H1 (cell line): ENCODE measurements around the gene MTF2. TPM values are rescaled to one million over a fixed set of nuclear protein-coding genes. Genes with fewer than 3 reads are reported as not detected.

ENCODE experiments used
- CTCF ChIA-PET: fragments of 300-600 bp; sonication (Branson Sonifier 250); formaldehyde crosslinking; loops from one replicate; lab custom pipeline; 2021; ENCODE audit not compliant: partially characterized antibody; lab: Charles Lee
- POLR2A ChIA-PET: fragments of 300-600 bp; sonication (Branson Sonifier 250); formaldehyde crosslinking; loops from one replicate; lab custom pipeline; 2021; ENCODE audit warnings: inconsistent platforms; ENCODE audit not compliant: partially characterized antibody; lab: Charles Lee
- DNase-seq, 2 experiments: peaks; one replicate each; pipeline versions ENCODE4 v3.0.0 to v3.0.0-alpha.2; 2010 to 2022; ENCODE audit warnings: low spot score in 2 of 2, low read depth in 1 of 2, mixed read lengths in 1 of 2
- FAIRE-seq: peaks from 2 replicates; lab custom pipeline; 2011; peaks lifted over from hg19 to GRCh38; lab: Jason Lieb, UNC
- H2AFZ ChIP-seq: 2 replicates; pipeline ENCODE4 v1.8.1; 2012; ENCODE audit warnings: low read length, inconsistent platforms
- H2AK5ac ChIP-seq: 2 replicates; pipeline ENCODE4 v1.6.1; 2013; ENCODE audit warnings: low read depth, low read length
- H2BK120ac ChIP-seq: replicated peaks from 2 replicates; pipeline ENCODE3; 2013; ENCODE audit warnings: low read depth, low read length, inconsistent platforms
- H2BK12ac ChIP-seq: 2 replicates; pipeline ENCODE4 v1.6.1; 2013; ENCODE audit warnings: low read depth, low read length
- H2BK15ac ChIP-seq: 2 replicates; pipeline ENCODE4 v1.6.1; 2013; ENCODE audit warnings: low read length
- H2BK20ac ChIP-seq: 2 replicates; pipeline ENCODE4 v1.6.1; 2013; ENCODE audit warnings: low read length
- H2BK5ac ChIP-seq: 2 replicates; pipeline ENCODE4 v1.6.1; 2013; ENCODE audit warnings: low read depth, low read length
- H3K14ac ChIP-seq: 2 replicates; pipeline ENCODE4 v1.6.1; 2013; ENCODE audit warnings: inconsistent platforms; ENCODE audit not compliant: insufficient read length
- H3K18ac ChIP-seq: 2 replicates; pipeline ENCODE4 v1.6.1; 2013; ENCODE audit warnings: low read length; ENCODE audit errors: extremely low read depth
- H3K23ac ChIP-seq: 2 replicates; pipeline ENCODE4 v1.6.1; 2013; ENCODE audit warnings: inconsistent platforms; ENCODE audit not compliant: insufficient read length
- H3K23me2 ChIP-seq: 2 replicates; pipeline ENCODE4 v1.6.1; 2013; ENCODE audit warnings: low read depth, low read length
- H3K27ac ChIP-seq: 2 replicates; pipeline ENCODE4 v1.6.1; 2011; ENCODE audit warnings: low read depth, low read length, inconsistent platforms
- H3K27me3 ChIP-seq, 4 experiments: replicated peaks in 1 of 4; 1 replicate in 1 of 4; 2 replicates in 3 of 4; pipeline versions ENCODE4 v1.6.1 to v1.8.1; 2011 to 2013; ENCODE audit warnings: low read length in 3 of 4, mild to moderate bottlenecking in 3 of 4, inconsistent platforms in 2 of 4, mixed read lengths in 2 of 4, moderate library complexity in 1 of 4; ENCODE audit not compliant: control insufficient read depth in 3 of 4, insufficient read depth in 3 of 4; ENCODE audit errors: extremely low read depth in 1 of 4
- H3K36me3 ChIP-seq, 4 experiments: 2 replicates each; pipeline versions ENCODE4 v1.6.1 to v1.8.1; 2011 to 2013; ENCODE audit warnings: mild to moderate bottlenecking in 4 of 4, low read length in 3 of 4, moderate library complexity in 2 of 4, control low read depth in 1 of 4, inconsistent platforms in 1 of 4; ENCODE audit not compliant: insufficient read depth in 4 of 4, control insufficient read depth in 2 of 4
- H3K4ac ChIP-seq: replicated peaks from 2 replicates; pipeline ENCODE3; 2013; ENCODE audit warnings: low read length, low read depth, mixed read lengths, inconsistent platforms; ENCODE audit not compliant: insufficient read length
- H3K4me1 ChIP-seq, 4 experiments: replicated peaks in 1 of 4; 1 replicate in 1 of 4; 2 replicates in 3 of 4; pipeline versions ENCODE4 v1.6.1 to v1.8.1; 2011 to 2013; ENCODE audit warnings: low read length in 3 of 4, inconsistent platforms in 2 of 4, mixed read lengths in 1 of 4; ENCODE audit not compliant: insufficient read depth in 4 of 4, control insufficient read depth in 3 of 4
- H3K4me2 ChIP-seq, 2 experiments: 2 replicates each; pipeline versions ENCODE4 v1.6.1 to v1.8.1; 2011 to 2013; ENCODE audit warnings: low read depth in 2 of 2, low read length in 2 of 2, control low read depth in 1 of 2, inconsistent platforms in 1 of 2, mild to moderate bottlenecking in 1 of 2; ENCODE audit not compliant: insufficient read depth in 1 of 2
- H3K4me3 ChIP-seq, 4 experiments: fragments of 200-600, 300-600 bp in 1 of 4; sonication (generic), shearing (Covaris generic), sonication (Bioruptor Twin) in 1 of 4; 2 replicates each; pipeline versions ENCODE4 v1.5.1 to v1.8.1; 2011 to 2016; ENCODE audit warnings: low read length in 4 of 4, low read depth in 3 of 4, control low read depth in 2 of 4, inconsistent platforms in 2 of 4, mild to moderate bottlenecking in 2 of 4, mixed read lengths in 1 of 4, moderate library complexity in 1 of 4; ENCODE audit not compliant: insufficient read depth in 2 of 4; ENCODE audit errors: extremely low read depth in 1 of 4
- H3K56ac ChIP-seq: replicated peaks from 2 replicates; pipeline ENCODE3; 2013; ENCODE audit warnings: low read depth, mild to moderate bottlenecking, mixed read lengths, low read length, inconsistent platforms; ENCODE audit not compliant: insufficient read length
- H3K79me1 ChIP-seq: 2 replicates; pipeline ENCODE4 v1.6.1; 2013; ENCODE audit warnings: low read depth, low read length, control low read depth
- H3K79me2 ChIP-seq, 2 experiments: 2 replicates each; pipeline versions ENCODE4 v1.6.1 to v1.8.1; 2012 to 2013; ENCODE audit warnings: low read length in 2 of 2, mild to moderate bottlenecking in 2 of 2, inconsistent platforms in 1 of 2; ENCODE audit not compliant: insufficient read depth in 2 of 2, control insufficient read depth in 1 of 2
- H3K9ac ChIP-seq, 4 experiments: replicated peaks in 1 of 4; 1 replicate in 1 of 4; 2 replicates in 3 of 4; pipeline versions ENCODE4 v1.6.1 to v1.8.1; 2011 to 2013; ENCODE audit warnings: low read depth in 3 of 4, low read length in 3 of 4, control low read depth in 2 of 4, mild to moderate bottlenecking in 2 of 4, moderate library complexity in 2 of 4, inconsistent platforms in 1 of 4; ENCODE audit errors: extremely low read depth in 1 of 4
- H3K9me3 ChIP-seq, 2 experiments: 2 replicates each; pipeline versions ENCODE4 v1.6.1 to v1.8.1; 2012 to 2013; ENCODE audit warnings: mild to moderate bottlenecking in 2 of 2, moderate library complexity in 2 of 2, control low read depth in 1 of 2, inconsistent platforms in 1 of 2, low read depth in 1 of 2, low read length in 1 of 2, mixed read lengths in 1 of 2; ENCODE audit not compliant: insufficient read depth in 2 of 2
- H4K20me1 ChIP-seq, 2 experiments: replicated peaks in 1 of 2; 2 replicates each; pipeline versions ENCODE3 to v1.8.1; 2011 to 2013; ENCODE audit warnings: inconsistent platforms in 2 of 2, low read length in 2 of 2, mild to moderate bottlenecking in 1 of 2; ENCODE audit not compliant: insufficient read depth in 2 of 2, control insufficient read depth in 1 of 2
- H4K5ac ChIP-seq: 2 replicates; pipeline ENCODE4 v1.6.1; 2013; ENCODE audit warnings: low read length, low read depth, mixed read lengths, inconsistent platforms; ENCODE audit not compliant: insufficient read length
- H4K8ac ChIP-seq: 2 replicates; pipeline ENCODE4 v1.8.0; 2013; ENCODE audit warnings: mild to moderate bottlenecking, moderate library complexity, low read length, inconsistent platforms; ENCODE audit not compliant: insufficient read depth; ENCODE audit errors: extremely low read depth
- H4K91ac ChIP-seq: replicated peaks from 2 replicates; pipeline ENCODE3; 2013; ENCODE audit warnings: low read length, mixed read lengths, inconsistent platforms; ENCODE audit not compliant: insufficient read length
- ASH2L ChIP-seq: fragments of 200-600, 300-600 bp; sonication (generic); IDR thresholded peaks from one replicate; pipeline ENCODE4 v1.7.1; 2017; ENCODE audit warnings: low read length
- CEBPB ChIP-seq: IDR thresholded peaks from 2 replicates; pipeline ENCODE4 v1.6.1; 2012; ENCODE audit warnings: low read depth, low read length
- GABPA ChIP-seq: IDR thresholded peaks from 2 replicates; pipeline ENCODE4 v1.6.1; 2011; ENCODE audit warnings: mild to moderate bottlenecking, low read length, moderate library complexity, borderline replicate concordance; ENCODE audit not compliant: insufficient read depth
- HDAC6 ChIP-seq: IDR thresholded peaks from one replicate; pipeline ENCODE4 v1.7.1; 2012; ENCODE audit warnings: low read depth, mild to moderate bottlenecking, inconsistent platforms, low read length, moderate library complexity
- MAFK ChIP-seq: IDR thresholded peaks from 2 replicates; pipeline ENCODE4 v1.6.1; 2012; ENCODE audit warnings: low read depth, mild to moderate bottlenecking, improper control_type of control experiment, low read length
- SIRT6 ChIP-seq: IDR thresholded peaks from one replicate; pipeline ENCODE4 v1.7.1; 2012; ENCODE audit warnings: low read length, inconsistent platforms
- TAF7 ChIP-seq: optimal IDR thresholded peaks from 2 replicates; pipeline ENCODE3; 2011; ENCODE audit warnings: low read depth, mild to moderate bottlenecking, inconsistent platforms, low read length, moderate library complexity, borderline replicate concordance
- WGBS, 2 experiments: shearing (Covaris generic) in 1 of 2; methylation state at CpG; one replicate each; pipeline versions ENCODE4 v1.1.6 to v1.1.7; 2013 to 2015; ENCODE audit warnings: low lambda C conversion rate in 2 of 2, mixed read lengths in 2 of 2, inconsistent platforms in 1 of 2, low coverage in 1 of 2, missing lambda C conversion rate in 1 of 2; ENCODE audit not compliant: insufficient replicate concordance in 2 of 2, insufficient coverage in 1 of 2, insufficient read length in 1 of 2; ENCODE audit errors: extremely low coverage in 1 of 2, missing lambda C conversion rate in 1 of 2; 5-methylcytosine and 5-hydroxymethylcytosine counted together
- polyA plus RNA-seq, 7 experiments: library from polyadenylated mRNA; depleted of rRNA in 3 of 7; stranded (reverse) in 5 of 7; unstranded in 2 of 7; fragments of >200 nt in 5 of 7; fragments of 200-250 nt in 2 of 7; gene quantifications; 1 replicate in 5 of 7; 2 replicates in 1 of 7; 4 replicates in 1 of 7; pipeline versions ENCODE4 v1.2.1 to v1.2.3, GENCODE V29; 2011 to 2013; ENCODE audit warnings: missing spikeins in 2 of 7, mixed read lengths in 2 of 7
- total RNA-seq: library from RNA; stranded (reverse); fragmentation: NEBNext Ultra II Directional; extraction: Animal tissue kit (Norgen Biotek cat#: 25700); gene quantifications from 2 replicates; pipeline ENCODE4 v1.2.1, GENCODE V29; 2021

Gene MTF2
- total and polyA plus RNA-seq, 2 of the 8 experiments (the other 6 are each of a cell fraction or from before 2014, with no cell fraction given) = 72.1 to 102 TPM

DNA sequence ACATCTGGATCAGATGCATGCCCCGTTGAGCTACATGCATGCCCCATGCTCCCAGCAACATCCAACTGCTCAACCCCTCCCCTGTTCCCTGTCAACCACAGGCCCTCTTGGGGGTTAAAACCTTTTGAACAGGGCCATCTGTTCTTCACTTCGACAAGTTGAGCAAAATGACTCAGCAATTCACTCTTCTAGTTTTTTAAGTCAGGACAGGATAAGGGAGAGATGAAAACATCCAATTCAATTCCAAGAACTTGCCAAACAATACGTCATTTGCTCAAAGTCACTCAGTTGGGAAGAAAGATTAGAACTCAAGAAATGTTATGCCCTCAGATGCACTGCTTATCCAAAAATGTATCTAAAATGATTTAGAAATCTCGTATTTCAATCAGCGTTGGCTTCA is 46.1 kb upstream of the MTF2 start:
- H4K5ac ChIP-seq = no peak overlapping the region
- peaks cover 0 to 2% (median 0%) of the 10 kb centered on the region in 4 experiments; a peak in 1 of 7 replicates for H3K4me1 ChIP-seq
- H3K4me2 ChIP-seq = no peak overlapping the region
- no peak overlapping the region for H4K91ac ChIP-seq
- H2AFZ ChIP-seq = peak overlapping the region; percentile 87; the same call in 1 of the 2 replicates
- H3K14ac ChIP-seq = no peak overlapping the region
- no peak overlapping the region for H3K23ac ChIP-seq
- H2AK5ac ChIP-seq = no peak overlapping the region
- ChIA-PET POLR2A (interaction anchor here (0.7 kb wide), 1 partner anchor 67 kb away, joined by 4 read pairs; no protein-coding TSS in a partner anchor), CTCF (interaction anchor here (1.0 to 2.3 kb wide), 5 partner anchors 9 to 271 kb away, joined by 3 to 12 read pairs (median 3); no protein-coding TSS in a partner anchor)
- no peak overlapping the region for H3K56ac ChIP-seq
- no peak overlapping the region for H2BK12ac ChIP-seq
- no peak overlapping the region for H2BK5ac ChIP-seq
- H2BK120ac ChIP-seq = no peak overlapping the region
- no peaks in the 10 kb centered on the region for H3K36me3 ChIP-seq
- H2BK20ac ChIP-seq = no peak overlapping the region
- FAIRE-seq (no peak), DNase-seq (no peak)
- no peak overlapping the region for H3K27ac ChIP-seq
- 87% methylated on average over 5 of the region's 5 CpGs; no CpG with 5 or more reads in 1 of the 2 experiments for WGBS, 2 experiments
- no peak overlapping the region for H3K4ac ChIP-seq
- no peak overlapping the region for H3K4me3 ChIP-seq
- no peak overlapping the region for H3K18ac ChIP-seq
- H3K9ac ChIP-seq = no peak overlapping the region; a peak in 1 of 7 replicates
- no peaks in the 10 kb centered on the region for H3K79me1 ChIP-seq
- no peaks in the 10 kb centered on the region for H3K27me3 ChIP-seq
- H3K23me2 ChIP-seq = no peaks in the 10 kb centered on the region
- H2BK15ac ChIP-seq = no peak overlapping the region
- H3K9me3 ChIP-seq = no peaks in the 10 kb centered on the region
- no peaks in the 10 kb centered on the region for H4K20me1 ChIP-seq
- H3K79me2 ChIP-seq = no peaks in the 10 kb centered on the region
- H4K8ac ChIP-seq = no peak overlapping the region
- TF ChIP-seq MAFK (peak; percentile 10; the same call in 1 of the 2 replicates), SIRT6 (no peak), TAF7 (no peak), HDAC6 (no peak), GABPA (no peak), ASH2L (no peak), CEBPB (no peak)
- TF ChIP-seq, all 59 proteins: peak for 1
